Choroid plexus epithelial cell (primary cell): ENCODE data around the gene CCT6B.
"Not testable (repeated sequence)": the region's sequence is repeated elsewhere in the genome, so short reads cannot be mapped to it uniquely, and the experiment has no call there.

Source experiments
- DNase-seq: peaks from one replicate; pipeline ENCODE4 v3.0.0-alpha.2; 2010; ENCODE audit warnings: low read depth
- H3K4me3 ChIP-seq: 2 replicates; pipeline ENCODE4 v1.5.1; 2011; ENCODE audit warnings: low read depth, mild to moderate bottlenecking, control low read depth, low read length, moderate library complexity
- TF ChIP-seq, protein P1 (sequence below): conservative IDR thresholded peaks from 2 replicates; pipeline ENCODE4 v1.5.1; 2011; ENCODE audit warnings: low read depth, mild to moderate bottlenecking, control low read depth, inconsistent platforms, low read length, moderate library complexity

The CCT6B gene

DNA sequence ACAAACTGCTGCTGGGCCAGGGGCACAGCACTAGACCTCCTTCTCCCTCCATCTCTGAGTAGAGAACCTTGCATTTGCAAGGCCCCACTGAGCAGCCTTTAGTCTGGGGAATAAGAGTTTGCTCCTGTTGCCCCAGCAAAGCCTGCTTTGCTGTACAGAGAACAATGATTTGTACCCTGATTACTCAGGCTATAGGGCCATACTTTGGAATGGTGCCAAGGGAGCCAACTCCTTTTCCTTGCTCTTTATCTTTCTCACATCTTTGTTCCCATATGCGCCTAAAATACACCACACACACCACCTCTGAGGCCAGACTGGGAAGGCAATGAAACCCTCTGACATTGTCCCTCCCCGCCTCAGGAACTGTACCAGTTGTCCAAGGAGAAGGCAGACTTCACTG is 40.3 kb upstream of the CCT6B start:
- TF ChIP-seq, protein P1, sequence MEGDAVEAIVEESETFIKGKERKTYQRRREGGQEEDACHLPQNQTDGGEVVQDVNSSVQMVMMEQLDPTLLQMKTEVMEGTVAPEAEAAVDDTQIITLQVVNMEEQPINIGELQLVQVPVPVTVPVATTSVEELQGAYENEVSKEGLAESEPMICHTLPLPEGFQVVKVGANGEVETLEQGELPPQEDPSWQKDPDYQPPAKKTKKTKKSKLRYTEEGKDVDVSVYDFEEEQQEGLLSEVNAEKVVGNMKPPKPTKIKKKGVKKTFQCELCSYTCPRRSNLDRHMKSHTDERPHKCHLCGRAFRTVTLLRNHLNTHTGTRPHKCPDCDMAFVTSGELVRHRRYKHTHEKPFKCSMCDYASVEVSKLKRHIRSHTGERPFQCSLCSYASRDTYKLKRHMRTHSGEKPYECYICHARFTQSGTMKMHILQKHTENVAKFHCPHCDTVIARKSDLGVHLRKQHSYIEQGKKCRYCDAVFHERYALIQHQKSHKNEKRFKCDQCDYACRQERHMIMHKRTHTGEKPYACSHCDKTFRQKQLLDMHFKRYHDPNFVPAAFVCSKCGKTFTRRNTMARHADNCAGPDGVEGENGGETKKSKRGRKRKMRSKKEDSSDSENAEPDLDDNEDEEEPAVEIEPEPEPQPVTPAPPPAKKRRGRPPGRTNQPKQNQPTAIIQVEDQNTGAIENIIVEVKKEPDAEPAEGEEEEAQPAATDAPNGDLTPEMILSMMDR: no peak
- H3K4me3 ChIP-seq: no peak overlapping the region
- DNase-seq: no peak

- not testable (repeated sequence) for DNase-seq, H3K4me3 ChIP-seq
Observed at GRCh38 chr17:35000965-35001364, 39.7 kb upstream of the CCT6B start.

DNA sequence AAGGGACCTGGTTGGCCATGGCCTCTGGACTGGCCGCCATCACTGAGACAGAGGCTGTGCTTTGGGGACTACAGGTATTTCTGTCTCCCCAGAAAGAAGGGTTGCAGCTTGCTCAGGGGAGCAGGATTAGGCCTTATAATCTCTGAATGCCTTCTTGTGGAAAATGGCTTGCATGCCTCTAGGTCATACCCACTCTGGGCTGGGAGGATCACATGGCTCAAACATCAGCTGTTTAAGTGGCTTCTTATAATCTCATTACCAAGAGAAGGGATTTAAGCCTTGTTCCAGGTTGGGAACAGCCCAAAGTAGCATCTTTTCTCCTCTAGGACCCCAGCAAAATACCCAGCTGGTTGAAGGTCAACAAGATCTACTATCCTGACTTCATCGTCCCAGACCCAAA is 38.2 kb upstream of the CCT6B start:
- DNase-seq: no peak
- TF ChIP-seq, protein P1: no peak
- H3K4me3 ChIP-seq: no peak overlapping the region

DNA sequence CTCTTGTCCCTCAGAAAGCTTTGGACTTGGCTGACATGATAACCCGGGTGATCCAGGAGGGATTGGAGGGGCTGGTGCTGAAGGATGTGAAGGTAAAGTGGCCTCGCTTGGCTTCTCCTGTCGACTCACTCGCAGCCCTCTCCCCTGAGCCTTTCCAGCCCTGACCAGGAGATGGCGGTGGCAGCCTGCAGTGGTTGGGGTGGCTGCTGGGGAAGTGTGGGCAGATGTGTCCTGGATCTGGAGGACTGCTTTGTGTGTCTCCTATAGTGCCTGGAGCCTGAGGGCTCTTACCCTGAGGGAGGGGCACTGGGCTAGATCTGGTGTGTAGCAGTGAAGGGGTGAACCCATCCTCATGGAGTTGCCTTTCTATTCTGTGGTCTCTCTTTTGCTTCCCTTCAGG is 36.9 kb upstream of the CCT6B start:
- DNase-seq: peak; percentile 89
- H3K4me3 ChIP-seq: no peak overlapping the region
- TF ChIP-seq, protein P1: peak; percentile 97

DNA sequence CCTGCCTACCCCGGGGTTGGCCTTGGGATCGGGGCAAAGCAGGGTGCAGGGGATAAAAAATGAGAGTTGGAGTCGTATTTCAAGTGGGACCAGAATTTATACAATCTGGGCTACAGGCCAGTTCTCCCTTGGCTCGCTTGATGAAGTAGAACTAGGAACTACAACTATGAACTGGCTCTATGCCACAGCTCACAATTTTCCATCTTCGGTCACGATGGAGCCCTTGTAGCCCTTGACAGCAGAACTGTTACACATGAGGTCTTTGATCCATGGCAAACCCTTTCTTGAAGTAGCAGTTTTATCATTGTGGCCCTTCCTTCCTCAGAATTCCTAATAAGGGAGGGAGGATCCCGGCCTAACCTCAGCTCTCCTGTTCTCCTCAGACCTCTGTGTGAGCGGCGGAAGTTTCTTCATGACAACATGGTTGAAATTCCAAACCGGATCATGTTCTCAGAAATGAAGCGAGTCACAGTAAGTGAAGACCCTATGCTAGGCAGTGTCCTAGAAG is 36.1 kb upstream of the CCT6B start:
- peak; percentile 97 for DNase-seq
- H3K4me3 ChIP-seq: no peak overlapping the region
- TF ChIP-seq, protein P1: no peak

DNA sequence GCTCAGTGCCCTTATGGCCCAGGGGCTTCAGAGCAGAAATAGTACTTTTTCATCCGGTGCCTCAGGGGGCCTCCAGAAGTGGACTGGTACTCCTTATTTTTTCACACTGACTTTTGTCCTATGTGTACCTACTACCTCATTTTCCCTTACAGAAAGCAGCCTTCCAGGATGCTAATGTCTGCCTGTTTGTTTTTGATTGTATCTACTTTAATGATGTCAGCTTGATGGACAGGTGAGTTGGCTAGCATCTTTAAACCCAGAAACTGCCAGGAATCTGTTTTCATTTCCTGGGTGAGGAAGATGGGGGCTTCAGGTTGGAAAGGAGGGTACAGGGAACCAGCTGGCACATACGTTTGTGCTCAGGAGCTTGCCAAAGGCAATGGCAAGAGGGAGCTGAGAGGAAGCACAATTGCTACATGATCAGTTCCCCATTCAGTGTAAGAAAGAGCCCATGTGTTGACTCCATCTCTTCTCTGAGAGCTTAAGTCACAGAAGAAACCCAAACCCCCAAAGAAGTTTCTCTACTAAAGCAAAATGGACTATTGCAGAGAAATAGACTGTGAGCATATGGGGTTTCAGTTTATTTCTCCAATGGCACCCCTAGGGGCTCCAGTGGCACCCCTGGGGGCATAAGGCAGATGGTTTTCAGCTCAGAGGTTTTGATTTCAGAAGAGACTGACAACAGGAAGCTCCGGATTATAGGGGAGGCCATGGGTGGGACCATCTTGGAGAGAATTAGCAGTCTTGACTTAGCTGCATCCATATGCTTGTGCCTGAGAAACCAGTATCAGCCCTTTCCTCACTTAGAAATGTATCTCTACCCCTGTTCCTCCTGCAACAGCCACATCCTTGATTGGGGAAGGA is 35.4 kb upstream of the CCT6B start:
- H3K4me3 ChIP-seq: no peak overlapping the region
- TF ChIP-seq, protein P1: no peak
- DNase-seq: no peak

GRCh38 chr17:34993031-34993430 is 31.8 kb upstream of the CCT6B start:
- no peak for DNase-seq
- no peak overlapping the region for H3K4me3 ChIP-seq
- TF ChIP-seq, protein P1: no peak
